H1 (cell line): ENCODE measurements around the gene APLP2. TPM values are rescaled to one million over a fixed set of nuclear protein-coding genes. Genes with fewer than 3 reads are reported as not detected.

Source experiments
- CTCF ChIA-PET: fragments of 300-600 bp; sonication (Branson Sonifier 250); formaldehyde crosslinking; loops from one replicate; lab custom pipeline; 2021; ENCODE audit not compliant: partially characterized antibody; lab: Charles Lee
- POLR2A ChIA-PET: fragments of 300-600 bp; sonication (Branson Sonifier 250); formaldehyde crosslinking; loops from one replicate; lab custom pipeline; 2021; ENCODE audit warnings: inconsistent platforms; ENCODE audit not compliant: partially characterized antibody; lab: Charles Lee
- DNase-seq, 2 experiments: peaks; one replicate each; pipeline versions ENCODE4 v3.0.0 to v3.0.0-alpha.2; 2010 to 2022; ENCODE audit warnings: low spot score in 2 of 2, low read depth in 1 of 2, mixed read lengths in 1 of 2
- FAIRE-seq: peaks from 2 replicates; lab custom pipeline; 2011; peaks lifted over from hg19 to GRCh38; lab: Jason Lieb, UNC
- H2AFZ ChIP-seq: 2 replicates; pipeline ENCODE4 v1.8.1; 2012; ENCODE audit warnings: low read length, inconsistent platforms
- H2AK5ac ChIP-seq: 2 replicates; pipeline ENCODE4 v1.6.1; 2013; ENCODE audit warnings: low read depth, low read length
- H2BK120ac ChIP-seq: replicated peaks from 2 replicates; pipeline ENCODE3; 2013; ENCODE audit warnings: low read depth, low read length, inconsistent platforms
- H2BK12ac ChIP-seq: 2 replicates; pipeline ENCODE4 v1.6.1; 2013; ENCODE audit warnings: low read depth, low read length
- H2BK15ac ChIP-seq: 2 replicates; pipeline ENCODE4 v1.6.1; 2013; ENCODE audit warnings: low read length
- H2BK20ac ChIP-seq: 2 replicates; pipeline ENCODE4 v1.6.1; 2013; ENCODE audit warnings: low read length
- H2BK5ac ChIP-seq: 2 replicates; pipeline ENCODE4 v1.6.1; 2013; ENCODE audit warnings: low read depth, low read length
- H3K14ac ChIP-seq: 2 replicates; pipeline ENCODE4 v1.6.1; 2013; ENCODE audit warnings: inconsistent platforms; ENCODE audit not compliant: insufficient read length
- H3K18ac ChIP-seq: 2 replicates; pipeline ENCODE4 v1.6.1; 2013; ENCODE audit warnings: low read length; ENCODE audit errors: extremely low read depth
- H3K23ac ChIP-seq: 2 replicates; pipeline ENCODE4 v1.6.1; 2013; ENCODE audit warnings: inconsistent platforms; ENCODE audit not compliant: insufficient read length
- H3K23me2 ChIP-seq: 2 replicates; pipeline ENCODE4 v1.6.1; 2013; ENCODE audit warnings: low read depth, low read length
- H3K27ac ChIP-seq: 2 replicates; pipeline ENCODE4 v1.6.1; 2011; ENCODE audit warnings: low read depth, low read length, inconsistent platforms
- H3K27me3 ChIP-seq, 4 experiments: replicated peaks in 1 of 4; 1 replicate in 1 of 4; 2 replicates in 3 of 4; pipeline versions ENCODE4 v1.6.1 to v1.8.1; 2011 to 2013; ENCODE audit warnings: low read length in 3 of 4, mild to moderate bottlenecking in 3 of 4, inconsistent platforms in 2 of 4, mixed read lengths in 2 of 4, moderate library complexity in 1 of 4; ENCODE audit not compliant: control insufficient read depth in 3 of 4, insufficient read depth in 3 of 4; ENCODE audit errors: extremely low read depth in 1 of 4
- H3K36me3 ChIP-seq, 4 experiments: 2 replicates each; pipeline versions ENCODE4 v1.6.1 to v1.8.1; 2011 to 2013; ENCODE audit warnings: mild to moderate bottlenecking in 4 of 4, low read length in 3 of 4, moderate library complexity in 2 of 4, control low read depth in 1 of 4, inconsistent platforms in 1 of 4; ENCODE audit not compliant: insufficient read depth in 4 of 4, control insufficient read depth in 2 of 4
- H3K4ac ChIP-seq: replicated peaks from 2 replicates; pipeline ENCODE3; 2013; ENCODE audit warnings: low read length, low read depth, mixed read lengths, inconsistent platforms; ENCODE audit not compliant: insufficient read length
- H3K4me1 ChIP-seq, 4 experiments: replicated peaks in 1 of 4; 1 replicate in 1 of 4; 2 replicates in 3 of 4; pipeline versions ENCODE4 v1.6.1 to v1.8.1; 2011 to 2013; ENCODE audit warnings: low read length in 3 of 4, inconsistent platforms in 2 of 4, mixed read lengths in 1 of 4; ENCODE audit not compliant: insufficient read depth in 4 of 4, control insufficient read depth in 3 of 4
- H3K4me2 ChIP-seq, 2 experiments: 2 replicates each; pipeline versions ENCODE4 v1.6.1 to v1.8.1; 2011 to 2013; ENCODE audit warnings: low read depth in 2 of 2, low read length in 2 of 2, control low read depth in 1 of 2, inconsistent platforms in 1 of 2, mild to moderate bottlenecking in 1 of 2; ENCODE audit not compliant: insufficient read depth in 1 of 2
- H3K4me3 ChIP-seq, 4 experiments: fragments of 200-600, 300-600 bp in 1 of 4; sonication (generic), shearing (Covaris generic), sonication (Bioruptor Twin) in 1 of 4; 2 replicates each; pipeline versions ENCODE4 v1.5.1 to v1.8.1; 2011 to 2016; ENCODE audit warnings: low read length in 4 of 4, low read depth in 3 of 4, control low read depth in 2 of 4, inconsistent platforms in 2 of 4, mild to moderate bottlenecking in 2 of 4, mixed read lengths in 1 of 4, moderate library complexity in 1 of 4; ENCODE audit not compliant: insufficient read depth in 2 of 4; ENCODE audit errors: extremely low read depth in 1 of 4
- H3K56ac ChIP-seq: replicated peaks from 2 replicates; pipeline ENCODE3; 2013; ENCODE audit warnings: low read depth, mild to moderate bottlenecking, mixed read lengths, low read length, inconsistent platforms; ENCODE audit not compliant: insufficient read length
- H3K79me1 ChIP-seq: 2 replicates; pipeline ENCODE4 v1.6.1; 2013; ENCODE audit warnings: low read depth, low read length, control low read depth
- H3K79me2 ChIP-seq, 2 experiments: 2 replicates each; pipeline versions ENCODE4 v1.6.1 to v1.8.1; 2012 to 2013; ENCODE audit warnings: low read length in 2 of 2, mild to moderate bottlenecking in 2 of 2, inconsistent platforms in 1 of 2; ENCODE audit not compliant: insufficient read depth in 2 of 2, control insufficient read depth in 1 of 2
- H3K9ac ChIP-seq, 4 experiments: replicated peaks in 1 of 4; 1 replicate in 1 of 4; 2 replicates in 3 of 4; pipeline versions ENCODE4 v1.6.1 to v1.8.1; 2011 to 2013; ENCODE audit warnings: low read depth in 3 of 4, low read length in 3 of 4, control low read depth in 2 of 4, mild to moderate bottlenecking in 2 of 4, moderate library complexity in 2 of 4, inconsistent platforms in 1 of 4; ENCODE audit errors: extremely low read depth in 1 of 4
- H3K9me3 ChIP-seq, 2 experiments: 2 replicates each; pipeline versions ENCODE4 v1.6.1 to v1.8.1; 2012 to 2013; ENCODE audit warnings: mild to moderate bottlenecking in 2 of 2, moderate library complexity in 2 of 2, control low read depth in 1 of 2, inconsistent platforms in 1 of 2, low read depth in 1 of 2, low read length in 1 of 2, mixed read lengths in 1 of 2; ENCODE audit not compliant: insufficient read depth in 2 of 2
- H4K20me1 ChIP-seq, 2 experiments: replicated peaks in 1 of 2; 2 replicates each; pipeline versions ENCODE3 to v1.8.1; 2011 to 2013; ENCODE audit warnings: inconsistent platforms in 2 of 2, low read length in 2 of 2, mild to moderate bottlenecking in 1 of 2; ENCODE audit not compliant: insufficient read depth in 2 of 2, control insufficient read depth in 1 of 2
- H4K5ac ChIP-seq: 2 replicates; pipeline ENCODE4 v1.6.1; 2013; ENCODE audit warnings: low read length, low read depth, mixed read lengths, inconsistent platforms; ENCODE audit not compliant: insufficient read length
- H4K8ac ChIP-seq: 2 replicates; pipeline ENCODE4 v1.8.0; 2013; ENCODE audit warnings: mild to moderate bottlenecking, moderate library complexity, low read length, inconsistent platforms; ENCODE audit not compliant: insufficient read depth; ENCODE audit errors: extremely low read depth
- H4K91ac ChIP-seq: replicated peaks from 2 replicates; pipeline ENCODE3; 2013; ENCODE audit warnings: low read length, mixed read lengths, inconsistent platforms; ENCODE audit not compliant: insufficient read length
- FOSL1 ChIP-seq: IDR thresholded peaks from 2 replicates; pipeline ENCODE4 v1.6.1; 2011; ENCODE audit warnings: mild to moderate bottlenecking, low read depth, low read length, moderate library complexity; ENCODE audit not compliant: insufficient read depth
- KDM5A ChIP-seq: fragments of 200-600 bp; IDR thresholded peaks from 2 replicates; pipeline ENCODE4 v1.7.1; 2012; ENCODE audit warnings: mild to moderate bottlenecking, low read length, inconsistent platforms, mixed read lengths
- NRF1 ChIP-seq: IDR thresholded peaks from 2 replicates; pipeline ENCODE4 v1.6.1; 2011; ENCODE audit warnings: mild to moderate bottlenecking, low read depth, low read length, improper control_type of control experiment
- RAD21 ChIP-seq, 2 experiments: IDR thresholded peaks in 1 of 2; conservative IDR thresholded peaks in 1 of 2; 2 replicates each; pipeline ENCODE4 v1.6.1; 2011; ENCODE audit warnings: low read depth in 2 of 2, low read length in 2 of 2, improper control_type of control experiment in 1 of 2, inconsistent platforms in 1 of 2, mild to moderate bottlenecking in 1 of 2, moderate library complexity in 1 of 2
- WGBS, 2 experiments: shearing (Covaris generic) in 1 of 2; methylation state at CpG; one replicate each; pipeline versions ENCODE4 v1.1.6 to v1.1.7; 2013 to 2015; ENCODE audit warnings: low lambda C conversion rate in 2 of 2, mixed read lengths in 2 of 2, inconsistent platforms in 1 of 2, low coverage in 1 of 2, missing lambda C conversion rate in 1 of 2; ENCODE audit not compliant: insufficient replicate concordance in 2 of 2, insufficient coverage in 1 of 2, insufficient read length in 1 of 2; ENCODE audit errors: extremely low coverage in 1 of 2, missing lambda C conversion rate in 1 of 2; 5-methylcytosine and 5-hydroxymethylcytosine counted together
- polyA plus RNA-seq, 7 experiments: library from polyadenylated mRNA; depleted of rRNA in 3 of 7; stranded (reverse) in 5 of 7; unstranded in 2 of 7; fragments of >200 nt in 5 of 7; fragments of 200-250 nt in 2 of 7; gene quantifications; 1 replicate in 5 of 7; 2 replicates in 1 of 7; 4 replicates in 1 of 7; pipeline versions ENCODE4 v1.2.1 to v1.2.3, GENCODE V29; 2011 to 2013; ENCODE audit warnings: missing spikeins in 2 of 7, mixed read lengths in 2 of 7
- total RNA-seq: library from RNA; stranded (reverse); fragmentation: NEBNext Ultra II Directional; extraction: Animal tissue kit (Norgen Biotek cat#: 25700); gene quantifications from 2 replicates; pipeline ENCODE4 v1.2.1, GENCODE V29; 2021

The APLP2 gene
- total and polyA plus RNA-seq, 2 of the 8 experiments (the other 6 are each of a cell fraction or from before 2014, with no cell fraction given): 222 to 315 TPM

DNA sequence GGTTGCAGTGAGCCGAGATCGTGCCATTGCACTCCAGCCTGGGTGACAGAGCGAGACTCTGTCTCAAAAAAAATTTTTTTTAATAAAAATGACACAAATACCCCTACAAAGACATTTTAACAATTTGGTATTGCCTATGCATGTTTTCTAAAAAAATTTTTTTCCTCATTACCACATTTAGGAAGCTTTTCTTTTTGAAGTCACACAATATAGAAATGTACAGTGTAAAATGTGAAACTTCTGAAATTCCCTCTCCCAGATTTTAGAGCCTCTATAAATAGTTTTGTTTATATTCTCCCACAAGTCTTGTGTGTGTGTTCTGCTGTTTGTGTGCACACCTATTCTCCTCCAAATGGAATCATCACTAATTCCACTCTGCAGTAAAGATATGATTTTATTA, 97.5 kb downstream of the APLP2 start:
- no peak overlapping the region for H3K56ac ChIP-seq
- no peak overlapping the region for H2BK15ac ChIP-seq
- TF ChIP-seq KDM5A (no peak), RAD21 (IDR thresholded peaks at IDR 0.05 in 1 of 2, conservative IDR thresholded peaks at IDR 0.05 in 1 of 2; ENCODE audit: low read depth in 2 of 2, low read length in 2 of 2) (no peak), NRF1 (no peak), FOSL1 (no peak)
- WGBS, 2 experiments: 94% methylated on average over 3 of the region's 3 CpGs; no CpG with 5 or more reads in 1 of the 2 experiments
- H3K79me2 ChIP-seq: no peaks in the 10 kb centered on the region
- no peaks in the 10 kb centered on the region for H3K23me2 ChIP-seq
- DNase-seq: no peak
- no peak overlapping the region for H2BK20ac ChIP-seq
- no peak overlapping the region for H2BK5ac ChIP-seq
- peaks cover 4 to 46% (median 35%) of the 10 kb centered on the region in 4 experiments for H3K27me3 ChIP-seq
- peaks cover 9 to 13% of the 10 kb centered on the region in 2 experiments for H4K20me1 ChIP-seq
- no peak overlapping the region for H4K91ac ChIP-seq
- no peak overlapping the region for H4K8ac ChIP-seq
- H3K4me3 ChIP-seq: no peak overlapping the region
- H3K18ac ChIP-seq: no peak overlapping the region
- no peak overlapping the region for H3K4ac ChIP-seq
- no peak overlapping the region for H2AFZ ChIP-seq
- ChIA-PET CTCF (interaction anchor here (1.1 kb wide), 1 partner anchor 21 kb away, joined by 4 read pairs; no protein-coding TSS in a partner anchor), POLR2A (no interaction called here)
- no peak overlapping the region for H3K4me2 ChIP-seq
- no peak overlapping the region for H2AK5ac ChIP-seq
- FAIRE-seq: no peak
- no peak overlapping the region for H3K27ac ChIP-seq
- no peaks in the 10 kb centered on the region for H3K9me3 ChIP-seq
- no peak overlapping the region for H2BK120ac ChIP-seq
- H4K5ac ChIP-seq: no peak overlapping the region
- H3K9ac ChIP-seq: no peak overlapping the region
- H3K23ac ChIP-seq: no peak overlapping the region
- no peak overlapping the region for H3K14ac ChIP-seq
- H3K4me1 ChIP-seq: no peaks in the 10 kb centered on the region; a peak in 3 of 7 replicates
- no peaks in the 10 kb centered on the region; the same call in 1 of the 2 replicates for H3K79me1 ChIP-seq
- H3K36me3 ChIP-seq: no peaks in the 10 kb centered on the region
- H2BK12ac ChIP-seq: no peak overlapping the region
